Neural progenitor cell (in vitro differentiated cells): ENCODE results near the gene PATJ. TPM values are rescaled to one million over a fixed set of nuclear protein-coding genes. Genes with fewer than 3 reads are reported as not detected.
A peak's percentile ranks its signal among the peaks of the same experiment; 100 is the strongest.

Experiments
- DNase-seq: peaks from one replicate; pipeline ENCODE4 v3.0.0-alpha.2; 2016; ENCODE audit warnings: low spot score
- H2AFZ ChIP-seq: fragments of 200-600 bp; sonication (generic); replicated peaks from 2 replicates; pipeline ENCODE4 v1.6.1; 2016; ENCODE audit warnings: antibody characterized with exemption
- H3F3A ChIP-seq: fragments of 200-600 bp; sonication (generic); 2 replicates; pipeline ENCODE4 v1.6.1; 2016; ENCODE audit warnings: antibody characterized with exemption, low read depth
- H3K27ac ChIP-seq: fragments of 200-600 bp; sonication (generic); 2 replicates; pipeline ENCODE4 v1.5.1; 2016; ENCODE audit warnings: mild to moderate bottlenecking
- H3K27me3 ChIP-seq: fragments of 200-600 bp; sonication (generic); 2 replicates; pipeline ENCODE4 v1.6.1; 2016; ENCODE audit warnings: mild to moderate bottlenecking, moderate library complexity
- H3K36me3 ChIP-seq: fragments of 200-600 bp; sonication (generic); 2 replicates; pipeline ENCODE4 v1.5.1; 2016
- H3K4me1 ChIP-seq: fragments of 200-600 bp; sonication (generic); 2 replicates; pipeline ENCODE4 v1.6.1; 2016; ENCODE audit warnings: mixed run types
- H3K4me2 ChIP-seq: fragments of 200-600 bp; sonication (generic); 2 replicates; pipeline ENCODE4 v1.6.1; 2016
- H3K4me3 ChIP-seq: fragments of 200-600 bp; sonication (generic); 2 replicates; pipeline ENCODE4 v1.5.1; 2016
- H3K79me2 ChIP-seq: fragments of 200-600 bp; sonication (generic); 2 replicates; pipeline ENCODE4 v1.6.1; 2016; ENCODE audit warnings: low read depth
- H3K9ac ChIP-seq: fragments of 200-600 bp; sonication (generic); 2 replicates; pipeline ENCODE4 v1.6.1; 2016
- H3K9me3 ChIP-seq: fragments of 200-600 bp; sonication (generic); 2 replicates; pipeline ENCODE4 v1.5.1; 2016; ENCODE audit warnings: low read depth
- H4K20me1 ChIP-seq: fragments of 200-600 bp; sonication (generic); 2 replicates; pipeline ENCODE4 v1.6.1; 2016; ENCODE audit warnings: low read depth
- H3K27ac Mint-ChIP-seq: 3 replicates; pipeline ENCODE4 v1.8.0; 2021; ENCODE audit warnings: mixed read lengths
- H3K27me3 Mint-ChIP-seq: 2 replicates; pipeline ENCODE4 v1.8.0; 2022; ENCODE audit warnings: low read depth, mild to moderate bottlenecking, inconsistent platforms, moderate library complexity, mixed read lengths; ENCODE audit not compliant: insufficient read depth
- H3K36me3 Mint-ChIP-seq: 3 replicates; pipeline ENCODE4 v1.8.0; 2021; ENCODE audit warnings: mixed read lengths
- H3K4me1 Mint-ChIP-seq: 3 replicates; pipeline ENCODE4 v1.8.0; 2021; ENCODE audit warnings: mixed read lengths
- H3K4me3 Mint-ChIP-seq: 3 replicates; pipeline ENCODE4 v1.8.0; 2021; ENCODE audit warnings: mild to moderate bottlenecking, moderate library complexity, mixed read lengths
- H3K9me3 Mint-ChIP-seq: 3 replicates; pipeline ENCODE4 v1.8.0; 2020; ENCODE audit warnings: mixed read lengths
- CTCF ChIP-seq: fragments of 200-600 bp; sonication (generic); IDR thresholded peaks from 2 replicates; pipeline ENCODE4 v1.5.1; 2017; ENCODE audit warnings: antibody characterized with exemption, mild to moderate bottlenecking
- EZH2 ChIP-seq: fragments of 200-600 bp; sonication (generic); IDR thresholded peaks from 2 replicates; pipeline ENCODE4 v1.6.1; 2017; ENCODE audit warnings: antibody characterized with exemption, mild to moderate bottlenecking, moderate library complexity
- EZH2phosphoT487 ChIP-seq: fragments of 200-600 bp; sonication (generic); IDR thresholded peaks from 2 replicates; pipeline ENCODE4 v1.6.1; 2017; ENCODE audit warnings: antibody characterized with exemption
- total RNA-seq: library from RNA; depleted of rRNA; stranded (reverse); fragments of >200 nt; gene quantifications from 2 replicates; pipeline ENCODE4 v1.2.3, GENCODE V29; 2015; ENCODE audit warnings: low replicate concordance

The PATJ gene
- total RNA-seq, 1 donor from 2014 or later: 24.8 TPM

- Mint-ChIP-seq H3K4me3 (no peak overlapping the region), H3K36me3 (no peaks in the 10 kb centered on the region), H3K4me1 (peaks cover 30% of the 10 kb centered on the region), H3K27me3 (no peaks in the 10 kb centered on the region), H3K27ac (no peak overlapping the region), H3K9me3 (no peaks in the 10 kb centered on the region)
- H2AFZ ChIP-seq: no peak overlapping the region
- H3K9ac ChIP-seq: no peak overlapping the region
- H3F3A ChIP-seq: no peaks in the 10 kb centered on the region
- H3K27ac ChIP-seq: no peak overlapping the region
- H3K79me2 ChIP-seq: no peaks in the 10 kb centered on the region
- H3K4me2 ChIP-seq: no peak overlapping the region
- H4K20me1 ChIP-seq: no peaks in the 10 kb centered on the region
- no peaks in the 10 kb centered on the region for H3K27me3 ChIP-seq
- peak; percentile 73 for DNase-seq
- no peaks in the 10 kb centered on the region for H3K9me3 ChIP-seq
- peaks cover 7% of the 10 kb centered on the region for H3K4me1 ChIP-seq
- no peak overlapping the region for H3K4me3 ChIP-seq
- H3K36me3 ChIP-seq: no peaks in the 10 kb centered on the region
- TF ChIP-seq EZH2 (no peak), CTCF (peak; percentile 79)
Observed at GRCh38 chr1:61851849-61852669, 109.8 kb downstream of the PATJ start.

- Histone ChIP-seq H3K4me3 (no peak overlapping the region), H3K27me3 (no peaks in the 10 kb centered on the region), H3K9ac (no peak overlapping the region), H3K4me2 (no peak overlapping the region), H3K36me3 (no peaks in the 10 kb centered on the region), H2AFZ (no peak overlapping the region), H3K4me1 (peaks cover 7% of the 10 kb centered on the region), H3K27ac (no peak overlapping the region), H4K20me1 (no peaks in the 10 kb centered on the region), H3K79me2 (no peaks in the 10 kb centered on the region), H3F3A (no peaks in the 10 kb centered on the region), H3K9me3 (no peaks in the 10 kb centered on the region)
- Mint-ChIP-seq H3K27me3 (no peaks in the 10 kb centered on the region), H3K4me1 (peaks cover 30% of the 10 kb centered on the region), H3K4me3 (no peak overlapping the region), H3K36me3 (no peaks in the 10 kb centered on the region), H3K9me3 (no peaks in the 10 kb centered on the region), H3K27ac (no peak overlapping the region)
- no peak for DNase-seq
- TF ChIP-seq CTCF (no peak), EZH2phosphoT487 (no peak), EZH2 (no peak)
Observed at GRCh38 chr1:61852670-61853015, 110.4 kb downstream of the PATJ start.

- Histone ChIP-seq H3K9ac (peak overlapping the region; percentile 14), H3K4me2 (no peak overlapping the region), H4K20me1 (no peaks in the 10 kb centered on the region), H3K27ac (no peak overlapping the region), H3K36me3 (no peaks in the 10 kb centered on the region), H3K27me3 (no peaks in the 10 kb centered on the region), H2AFZ (no peak overlapping the region), H3F3A (no peaks in the 10 kb centered on the region), H3K4me3 (no peak overlapping the region), H3K79me2 (no peaks in the 10 kb centered on the region), H3K9me3 (no peaks in the 10 kb centered on the region), H3K4me1 (peaks cover 7% of the 10 kb centered on the region)
- peaks cover 3% of the 10 kb centered on the region for H3K36me3 Mint-ChIP-seq
- no peak overlapping the region for H3K27ac Mint-ChIP-seq
- peaks cover 30% of the 10 kb centered on the region for H3K4me1 Mint-ChIP-seq
- H3K4me3 Mint-ChIP-seq: no peak overlapping the region
- no peak for TF ChIP-seq EZH2
- no peak for TF ChIP-seq EZH2phosphoT487
- no peak for TF ChIP-seq CTCF
- no peaks in the 10 kb centered on the region for H3K27me3 Mint-ChIP-seq
- no peaks in the 10 kb centered on the region for H3K9me3 Mint-ChIP-seq
- no peak for DNase-seq
Observed at GRCh38 chr1:61853583-61853982, 111.3 kb downstream of the PATJ start.
